ENCODE results near the gene CLRN1. TPM values are rescaled to one million over a fixed set of nuclear protein-coding genes. Genes with fewer than 3 reads are reported as not detected.

The CLRN1 gene
- total RNA-seq, 1 experiment from 2014 or later: not detected

DNA sequence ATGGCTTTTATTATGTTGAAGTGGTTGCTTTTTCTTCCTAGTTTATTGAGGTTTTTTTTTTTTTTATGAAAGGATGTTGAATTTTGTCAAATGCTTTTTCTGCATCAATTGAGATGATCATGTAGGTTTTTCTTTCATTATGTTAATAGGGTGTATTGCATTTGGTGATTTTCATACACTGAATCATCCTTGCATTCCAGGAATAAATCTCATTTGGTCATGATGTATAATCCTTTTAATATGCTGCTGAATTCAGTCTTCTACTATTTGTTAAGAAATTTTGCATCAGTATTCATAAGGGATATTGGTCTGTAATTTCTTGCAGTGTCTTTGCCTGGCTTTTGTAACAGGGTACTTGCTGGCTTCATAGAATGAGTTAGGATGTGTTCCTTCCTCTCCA lies 11.5 kb upstream of the CLRN1 start:
- H3K27me3 ChIP-seq (replicated peaks; ENCODE audit: control insufficient read depth, insufficient read depth, low read length): no peaks in the 10 kb centered on the region
- intact Hi-C loops (cut with micrococcal nuclease; ENCODE audit: unreplicated experiment): no loop called here
- TF ChIP-seq, protein P1, sequence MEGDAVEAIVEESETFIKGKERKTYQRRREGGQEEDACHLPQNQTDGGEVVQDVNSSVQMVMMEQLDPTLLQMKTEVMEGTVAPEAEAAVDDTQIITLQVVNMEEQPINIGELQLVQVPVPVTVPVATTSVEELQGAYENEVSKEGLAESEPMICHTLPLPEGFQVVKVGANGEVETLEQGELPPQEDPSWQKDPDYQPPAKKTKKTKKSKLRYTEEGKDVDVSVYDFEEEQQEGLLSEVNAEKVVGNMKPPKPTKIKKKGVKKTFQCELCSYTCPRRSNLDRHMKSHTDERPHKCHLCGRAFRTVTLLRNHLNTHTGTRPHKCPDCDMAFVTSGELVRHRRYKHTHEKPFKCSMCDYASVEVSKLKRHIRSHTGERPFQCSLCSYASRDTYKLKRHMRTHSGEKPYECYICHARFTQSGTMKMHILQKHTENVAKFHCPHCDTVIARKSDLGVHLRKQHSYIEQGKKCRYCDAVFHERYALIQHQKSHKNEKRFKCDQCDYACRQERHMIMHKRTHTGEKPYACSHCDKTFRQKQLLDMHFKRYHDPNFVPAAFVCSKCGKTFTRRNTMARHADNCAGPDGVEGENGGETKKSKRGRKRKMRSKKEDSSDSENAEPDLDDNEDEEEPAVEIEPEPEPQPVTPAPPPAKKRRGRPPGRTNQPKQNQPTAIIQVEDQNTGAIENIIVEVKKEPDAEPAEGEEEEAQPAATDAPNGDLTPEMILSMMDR (IDR thresholded peaks at IDR 0.05; ENCODE audit: insufficient read depth in 1 of 2, low read depth in 1 of 2, low read length in 1 of 2, severe bottlenecking in 1 of 2, unreplicated experiment in 1 of 2): no peak
- no peaks in the 10 kb centered on the region for H3K9me3 Mint-ChIP-seq (ENCODE audit: unreplicated experiment)
- DNase-seq: no peak
- no peak overlapping the region for H3K4me3 Mint-ChIP-seq (ENCODE audit: unreplicated experiment)
- no peak overlapping the region for H3K4me3 ChIP-seq (ENCODE audit: low read depth, low read length)
- H3K36me3 Mint-ChIP-seq (ENCODE audit: insufficient read depth, unreplicated experiment): no peaks in the 10 kb centered on the region
- H3K27ac Mint-ChIP-seq (ENCODE audit: unreplicated experiment): no peak overlapping the region
- ChIA-PET CTCF (no interaction called here), POLR2A (no interaction called here)
- BruUV-seq (replicated peaks): no TSS peak
- peaks cover 32% of the 10 kb centered on the region for H3K27me3 Mint-ChIP-seq (ENCODE audit: insufficient read depth, unreplicated experiment)
- peaks cover 4% of the 10 kb centered on the region for H3K9me3 ChIP-seq
- no peaks in the 10 kb centered on the region for H3K36me3 ChIP-seq (ENCODE audit: control insufficient read depth, insufficient read depth, low read length)
- H3K4me1 Mint-ChIP-seq (ENCODE audit: low read depth, unreplicated experiment): no peaks in the 10 kb centered on the region
- no peaks in the 10 kb centered on the region for H3K4me1 ChIP-seq

DNA sequence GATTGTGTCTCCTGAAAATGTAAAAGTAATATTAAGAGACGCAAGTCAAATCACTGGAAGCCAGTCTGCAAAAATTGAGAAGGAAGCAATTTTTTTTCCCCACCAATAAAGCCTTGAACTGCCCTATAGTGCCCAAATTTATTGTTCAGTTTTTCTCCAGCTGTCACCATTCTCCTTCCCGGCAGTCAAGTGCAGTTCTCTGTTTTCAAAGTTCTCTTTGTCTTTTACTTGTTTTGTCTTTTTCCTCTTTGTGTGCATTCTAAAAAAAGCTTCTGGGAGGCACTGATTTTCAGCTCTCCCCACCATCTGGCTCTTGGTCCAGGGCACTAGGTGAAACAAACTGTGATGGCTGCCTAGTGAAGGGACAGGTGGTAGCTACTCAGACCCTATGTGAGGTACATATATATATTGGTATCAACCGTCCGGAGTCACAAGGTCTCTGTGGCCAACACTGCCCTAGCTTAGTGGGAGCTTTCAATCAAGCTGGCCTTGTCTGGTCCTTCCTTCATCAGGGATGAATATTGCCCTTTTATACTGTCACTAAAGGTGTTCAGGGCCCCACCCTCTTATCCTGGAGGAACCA lies 6.1 kb upstream of the CLRN1 start:
- no peaks in the 10 kb centered on the region for H3K27me3 ChIP-seq (replicated peaks; ENCODE audit: control insufficient read depth, insufficient read depth, low read length)
- no peaks in the 10 kb centered on the region for H3K9me3 ChIP-seq
- Mint-ChIP-seq H3K36me3 (ENCODE audit: insufficient read depth, unreplicated experiment) (no peaks in the 10 kb centered on the region), H3K4me3 (ENCODE audit: unreplicated experiment) (no peak overlapping the region), H3K27me3 (ENCODE audit: insufficient read depth, unreplicated experiment) (peaks cover 12% of the 10 kb centered on the region), H3K27ac (ENCODE audit: unreplicated experiment) (no peak overlapping the region), H3K9me3 (ENCODE audit: unreplicated experiment) (no peaks in the 10 kb centered on the region), H3K4me1 (ENCODE audit: low read depth, unreplicated experiment) (no peaks in the 10 kb centered on the region)
- CTCF ChIA-PET: interaction anchor here (0.6 kb wide), 1 partner anchor 191 kb away, joined by 3 read pairs; no protein-coding TSS in a partner anchor
- TF ChIP-seq, protein P1 (IDR thresholded peaks at IDR 0.05; ENCODE audit: insufficient read depth in 1 of 2, low read depth in 1 of 2, low read length in 1 of 2, severe bottlenecking in 1 of 2, unreplicated experiment in 1 of 2): no peak
- no peaks in the 10 kb centered on the region for H3K36me3 ChIP-seq (ENCODE audit: control insufficient read depth, insufficient read depth, low read length)
- no peak overlapping the region for H3K4me3 ChIP-seq (ENCODE audit: low read depth, low read length)
- POLR2A ChIA-PET: no interaction called here
- intact Hi-C loops (cut with micrococcal nuclease; ENCODE audit: unreplicated experiment): no loop called here
- no peak for DNase-seq
- no TSS peak for BruUV-seq (replicated peaks)
- no peaks in the 10 kb centered on the region; the same call in 1 of the 2 replicates for H3K4me1 ChIP-seq

- no peaks in the 10 kb centered on the region for H3K27me3 ChIP-seq (replicated peaks; ENCODE audit: control insufficient read depth, insufficient read depth, low read length)
- TF ChIP-seq, protein P1 (IDR thresholded peaks at IDR 0.05; ENCODE audit: insufficient read depth in 1 of 2, low read depth in 1 of 2, low read length in 1 of 2, severe bottlenecking in 1 of 2, unreplicated experiment in 1 of 2): no peak
- peaks cover 12% of the 10 kb centered on the region for H3K4me1 ChIP-seq
- H3K9me3 ChIP-seq: no peaks in the 10 kb centered on the region
- ChIA-PET POLR2A (no interaction called here), CTCF (no interaction called here)
- no peaks in the 10 kb centered on the region for H3K36me3 Mint-ChIP-seq (ENCODE audit: insufficient read depth, unreplicated experiment)
- H3K4me3 Mint-ChIP-seq (ENCODE audit: unreplicated experiment): no peak overlapping the region
- no peaks in the 10 kb centered on the region for H3K9me3 Mint-ChIP-seq (ENCODE audit: unreplicated experiment)
- peaks cover 7% of the 10 kb centered on the region for H3K27me3 Mint-ChIP-seq (ENCODE audit: insufficient read depth, unreplicated experiment)
- no peak for DNase-seq
- intact Hi-C loops (cut with micrococcal nuclease; ENCODE audit: unreplicated experiment): no loop called here
- H3K4me1 Mint-ChIP-seq (ENCODE audit: low read depth, unreplicated experiment): peaks cover 11% of the 10 kb centered on the region
- no peak overlapping the region for H3K27ac Mint-ChIP-seq (ENCODE audit: unreplicated experiment)
- no TSS peak for BruUV-seq (replicated peaks)
- H3K4me3 ChIP-seq (ENCODE audit: low read depth, low read length): no peak overlapping the region
- H3K36me3 ChIP-seq (ENCODE audit: control insufficient read depth, insufficient read depth, low read length): no peaks in the 10 kb centered on the region
Measured at GRCh38 chr3:150975992-150976368, 3.5 kb upstream of the CLRN1 start.
